Mesendoderm (in vitro differentiated cells): Measurements from ENCODE around the gene CARD14.

ENCODE experiments used
- DNase-seq: peaks from one replicate; pipeline ENCODE4 v3.0.0; 2013
- H2AK5ac ChIP-seq: 2 replicates; pipeline ENCODE4 v1.6.1; 2013; ENCODE audit warnings: low read length, inconsistent platforms
- H2BK120ac ChIP-seq: 2 replicates; pipeline ENCODE4 v1.6.1; 2013; ENCODE audit warnings: low read depth, mild to moderate bottlenecking, low read length, moderate library complexity, mixed read lengths
- H2BK15ac ChIP-seq: replicated peaks from 2 replicates; pipeline ENCODE4 v1.6.1; 2013; ENCODE audit warnings: low read depth, mild to moderate bottlenecking, moderate library complexity
- H2BK5ac ChIP-seq: 2 replicates; pipeline ENCODE4 v1.6.1; 2013; ENCODE audit warnings: low read length, inconsistent platforms
- H3K18ac ChIP-seq: 2 replicates; pipeline ENCODE4 v1.6.1; 2013; ENCODE audit warnings: mild to moderate bottlenecking, low read length, mixed read lengths
- H3K23ac ChIP-seq: one replicate; pipeline ENCODE4 v1.6.1; 2013; ENCODE audit warnings: low read length
- H3K27ac ChIP-seq: 2 replicates; pipeline ENCODE4 v1.5.1; 2013; ENCODE audit warnings: low read depth, mild to moderate bottlenecking, inconsistent platforms, low read length, moderate library complexity
- H3K27me3 ChIP-seq: 2 replicates; pipeline ENCODE4 v1.6.1; 2013; ENCODE audit warnings: low read length, control low read depth, mild to moderate bottlenecking, inconsistent platforms; ENCODE audit not compliant: insufficient read depth, poor library complexity
- H3K36me3 ChIP-seq: 2 replicates; pipeline ENCODE4 v1.6.1; 2013; ENCODE audit warnings: low read length, inconsistent platforms; ENCODE audit not compliant: control insufficient read depth, insufficient read depth
- H3K4ac ChIP-seq: one replicate; pipeline ENCODE4 v1.6.1; 2013; ENCODE audit warnings: low read depth, mild to moderate bottlenecking, low read length, moderate library complexity
- H3K4me1 ChIP-seq: 2 replicates; pipeline ENCODE4 v1.6.1; 2013; ENCODE audit warnings: low read depth, low read length, inconsistent platforms; ENCODE audit not compliant: control insufficient read depth
- H3K4me2 ChIP-seq: 2 replicates; pipeline ENCODE4 v1.6.1; 2013; ENCODE audit warnings: low read length
- H3K4me3 ChIP-seq: 2 replicates; pipeline ENCODE4 v1.5.1; 2013; ENCODE audit warnings: mild to moderate bottlenecking, low read length
- H3K56ac ChIP-seq: one replicate; pipeline ENCODE4 v1.6.1; 2013; ENCODE audit warnings: low read length
- H3K79me1 ChIP-seq: 2 replicates; pipeline ENCODE4 v1.6.1; 2013; ENCODE audit warnings: low read length, inconsistent platforms
- H3K79me2 ChIP-seq: 2 replicates; pipeline ENCODE4 v1.6.1; 2013; ENCODE audit warnings: mild to moderate bottlenecking, low read length; ENCODE audit not compliant: control insufficient read depth, insufficient read depth
- H3K9ac ChIP-seq: 2 replicates; pipeline ENCODE4 v1.6.1; 2013; ENCODE audit warnings: low read length, inconsistent platforms
- H4K5ac ChIP-seq: one replicate; pipeline ENCODE4 v1.6.1; 2013; ENCODE audit warnings: low read length
- H4K8ac ChIP-seq: one replicate; pipeline ENCODE4 v1.6.1; 2013; ENCODE audit warnings: low read depth, mild to moderate bottlenecking, control low read depth, low read length, moderate library complexity
- WGBS: extraction: QIAGEN DNeasy Blood & Tissue Kit; methylation state at CpG from one replicate; pipeline ENCODE4 v1.1.7; 2013; ENCODE audit warnings: low lambda C conversion rate, missing lambda C conversion rate; ENCODE audit not compliant: insufficient coverage; ENCODE audit errors: extremely low coverage; 5-methylcytosine and 5-hydroxymethylcytosine counted together

Gene CARD14

DNA sequence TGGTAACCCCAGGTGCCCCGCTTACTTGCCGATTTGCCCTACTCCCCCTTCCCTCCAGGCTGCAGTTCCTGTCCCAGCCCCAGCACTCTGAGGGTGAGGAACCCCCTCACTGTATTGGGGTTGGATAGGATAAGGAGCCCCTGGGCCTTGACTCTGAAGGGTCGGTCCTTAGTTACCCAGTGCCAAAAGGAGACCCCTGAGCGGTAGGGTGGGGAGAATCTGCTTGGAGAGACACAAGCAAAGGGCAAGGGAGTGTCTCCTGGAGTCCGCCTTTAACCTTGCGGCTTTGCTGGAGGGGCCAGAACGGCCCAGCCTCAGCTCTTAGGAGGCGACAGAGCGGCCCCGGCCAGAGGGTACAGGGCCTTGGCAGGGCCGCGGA is 13.0 kb downstream of the CARD14 start:
- Histone ChIP-seq H4K5ac (no peak overlapping the region), H3K9ac (no peak overlapping the region), H4K8ac (no peak overlapping the region), H3K18ac (no peak overlapping the region), H3K79me2 (no peaks in the 10 kb centered on the region), H3K4me3 (no peak overlapping the region), H2AK5ac (no peak overlapping the region), H3K4ac (no peak overlapping the region), H2BK15ac (no peak overlapping the region), H3K4me1 (no peaks in the 10 kb centered on the region), H2BK5ac (no peak overlapping the region), H3K56ac (no peak overlapping the region), H3K23ac (no peak overlapping the region), H3K4me2 (no peak overlapping the region), H2BK120ac (no peak overlapping the region), H3K36me3 (no peaks in the 10 kb centered on the region), H3K27ac (no peak overlapping the region), H3K79me1 (no peaks in the 10 kb centered on the region), H3K27me3 (no peaks in the 10 kb centered on the region)
- WGBS: no CpG with 5 or more reads among the region's 12 CpGs
- DNase-seq: no peak

GRCh38 chr17:80183581-80184422 is 14.0 kb downstream of the CARD14 start:
- WGBS: no CpG with 5 or more reads among the region's 26 CpGs
- H2AK5ac ChIP-seq: no peak overlapping the region
- no peaks in the 10 kb centered on the region for H3K27me3 ChIP-seq
- DNase-seq: no peak
- no peak overlapping the region for H2BK120ac ChIP-seq
- no peaks in the 10 kb centered on the region for H3K36me3 ChIP-seq
- H2BK15ac ChIP-seq: no peak overlapping the region
- no peaks in the 10 kb centered on the region for H3K4me1 ChIP-seq
- H3K9ac ChIP-seq: no peak overlapping the region
- H4K8ac ChIP-seq: no peak overlapping the region
- no peak overlapping the region for H3K23ac ChIP-seq
- no peak overlapping the region for H3K56ac ChIP-seq
- no peak overlapping the region for H3K4ac ChIP-seq
- no peak overlapping the region for H4K5ac ChIP-seq
- no peaks in the 10 kb centered on the region for H3K79me1 ChIP-seq
- no peak overlapping the region for H3K4me2 ChIP-seq
- H3K4me3 ChIP-seq: no peak overlapping the region
- H3K27ac ChIP-seq: no peak overlapping the region
- no peak overlapping the region for H2BK5ac ChIP-seq
- H3K18ac ChIP-seq: no peak overlapping the region
- H3K79me2 ChIP-seq: no peaks in the 10 kb centered on the region

DNA sequence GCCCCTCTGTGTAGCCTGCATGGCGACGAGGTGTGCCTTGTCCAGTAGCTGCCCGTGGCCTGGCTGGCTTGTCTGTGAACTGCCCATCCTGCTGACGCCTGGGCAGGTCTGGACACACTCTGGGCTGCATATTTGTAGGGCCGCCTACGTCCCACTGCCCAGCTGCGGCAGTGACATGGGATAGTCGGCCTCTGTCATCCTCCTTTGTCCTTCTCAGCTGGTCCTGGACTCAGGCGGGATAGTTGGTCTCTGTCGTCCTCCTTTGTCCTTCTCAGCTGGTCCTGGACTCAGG is 14.5 kb downstream of the CARD14 start:
- no peak overlapping the region for H2BK120ac ChIP-seq
- no peak overlapping the region for H3K56ac ChIP-seq
- no peak overlapping the region for H2BK5ac ChIP-seq
- H4K8ac ChIP-seq: no peak overlapping the region
- no peaks in the 10 kb centered on the region for H3K79me2 ChIP-seq
- no peak overlapping the region for H4K5ac ChIP-seq
- no peaks in the 10 kb centered on the region for H3K79me1 ChIP-seq
- DNase-seq: no peak
- no peaks in the 10 kb centered on the region for H3K4me1 ChIP-seq
- no peak overlapping the region for H3K4me2 ChIP-seq
- no peak overlapping the region for H3K9ac ChIP-seq
- no peak overlapping the region for H3K4ac ChIP-seq
- no peak overlapping the region for H2AK5ac ChIP-seq
- whole genome bisulfite sequencing: no CpG with 5 or more reads among the region's 10 CpGs
- H3K18ac ChIP-seq: no peak overlapping the region
- H3K23ac ChIP-seq: no peak overlapping the region
- no peaks in the 10 kb centered on the region for H3K27me3 ChIP-seq
- no peaks in the 10 kb centered on the region for H3K36me3 ChIP-seq
- no peak overlapping the region for H3K4me3 ChIP-seq
- H3K27ac ChIP-seq: no peak overlapping the region
- no peak overlapping the region for H2BK15ac ChIP-seq

DNA sequence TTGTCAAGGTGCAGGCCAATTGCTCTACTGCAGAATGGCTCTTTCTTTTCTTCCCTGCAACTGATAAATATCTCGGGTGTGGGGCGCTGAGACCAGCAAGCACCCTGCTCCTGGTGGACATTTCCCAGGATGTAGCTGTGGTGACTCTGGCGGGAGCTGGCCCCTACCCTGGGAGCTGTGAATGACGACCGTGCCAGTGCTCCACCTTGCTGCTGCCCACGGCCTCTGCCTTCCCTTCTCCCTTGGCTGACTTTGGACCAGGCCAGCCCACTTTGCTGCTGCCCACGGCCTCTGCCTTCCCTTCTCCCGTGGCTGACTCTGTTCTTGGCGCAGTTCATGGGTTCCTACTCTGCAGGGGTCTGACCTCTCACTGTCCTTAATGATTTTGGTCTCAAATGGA is 16.1 kb downstream of the CARD14 start:
- DNase-seq: no peak
- Histone ChIP-seq H2BK120ac (no peak overlapping the region), H2BK5ac (no peak overlapping the region), H3K27ac (no peak overlapping the region), H3K4me2 (no peak overlapping the region), H3K56ac (no peak overlapping the region), H2BK15ac (no peak overlapping the region), H3K18ac (no peak overlapping the region), H3K23ac (no peak overlapping the region), H2AK5ac (no peak overlapping the region), H3K4me3 (no peak overlapping the region), H4K8ac (no peak overlapping the region), H3K36me3 (no peaks in the 10 kb centered on the region), H3K4me1 (no peaks in the 10 kb centered on the region), H3K79me2 (no peaks in the 10 kb centered on the region), H3K4ac (no peak overlapping the region), H3K79me1 (no peaks in the 10 kb centered on the region), H3K27me3 (no peaks in the 10 kb centered on the region), H3K9ac (no peak overlapping the region), H4K5ac (no peak overlapping the region)
- WGBS: no CpG with 5 or more reads among the region's 9 CpGs

- Histone ChIP-seq H3K36me3 (no peaks in the 10 kb centered on the region), H3K18ac (no peak overlapping the region), H4K5ac (no peak overlapping the region), H3K56ac (no peak overlapping the region), H3K27me3 (no peaks in the 10 kb centered on the region), H3K4ac (no peak overlapping the region), H3K27ac (no peak overlapping the region), H2BK120ac (no peak overlapping the region), H2BK5ac (no peak overlapping the region), H3K4me3 (no peak overlapping the region), H3K23ac (no peak overlapping the region), H2AK5ac (no peak overlapping the region), H3K9ac (no peak overlapping the region), H4K8ac (no peak overlapping the region), H3K4me1 (no peaks in the 10 kb centered on the region), H3K79me2 (no peaks in the 10 kb centered on the region), H3K79me1 (no peaks in the 10 kb centered on the region), H2BK15ac (no peak overlapping the region), H3K4me2 (no peak overlapping the region)
- no CpG with 5 or more reads among the region's 16 CpGs for WGBS
- no peak for DNase-seq
Observed at GRCh38 chr17:80187090-80187489, 17.3 kb downstream of the CARD14 start.

GRCh38 chr17:80187515-80187941 is 17.7 kb downstream of the CARD14 start:
- Histone ChIP-seq H3K36me3 (no peaks in the 10 kb centered on the region), H3K4me1 (no peaks in the 10 kb centered on the region), H3K27me3 (no peaks in the 10 kb centered on the region), H3K27ac (no peak overlapping the region), H3K18ac (no peak overlapping the region), H3K9ac (no peak overlapping the region), H4K8ac (no peak overlapping the region), H4K5ac (no peak overlapping the region), H3K79me1 (no peaks in the 10 kb centered on the region), H3K79me2 (no peaks in the 10 kb centered on the region), H2BK120ac (no peak overlapping the region), H2BK15ac (no peak overlapping the region), H3K56ac (no peak overlapping the region), H3K4me2 (no peak overlapping the region), H3K23ac (no peak overlapping the region), H2BK5ac (no peak overlapping the region), H2AK5ac (no peak overlapping the region), H3K4me3 (no peak overlapping the region), H3K4ac (no peak overlapping the region)
- DNase-seq: no peak
- no CpG with 5 or more reads among the region's 18 CpGs for whole genome bisulfite sequencing
